Neural progenitor cell (in vitro differentiated cells): ENCODE results near the gene TDP2.
"Not testable (repeated sequence)": the region's sequence is repeated elsewhere in the genome, so short reads cannot be mapped to it uniquely, and the experiment has no call there.

Experiments used
- CTCF ChIP-seq: fragments of 200-600 bp; sonication (generic); IDR thresholded peaks from 2 replicates; pipeline ENCODE4 v1.5.1; 2017; ENCODE audit warnings: antibody characterized with exemption, mild to moderate bottlenecking
- EZH2 ChIP-seq: fragments of 200-600 bp; sonication (generic); IDR thresholded peaks from 2 replicates; pipeline ENCODE4 v1.6.1; 2017; ENCODE audit warnings: antibody characterized with exemption, mild to moderate bottlenecking, moderate library complexity

GRCh38 chr6:24670492-24670891 lies 3.8 kb upstream of the TDP2 start:
- TF ChIP-seq CTCF, EZH2: not testable (repeated sequence)
